Kasumi-1 (cell line): ENCODE measurements around the gene UBN1.

Source experiments
- DNase-seq, 2 experiments: peaks; one replicate each; lab custom pipeline; 2025; lab: John Stamatoyannopoulos, UW

Gene UBN1

DNA sequence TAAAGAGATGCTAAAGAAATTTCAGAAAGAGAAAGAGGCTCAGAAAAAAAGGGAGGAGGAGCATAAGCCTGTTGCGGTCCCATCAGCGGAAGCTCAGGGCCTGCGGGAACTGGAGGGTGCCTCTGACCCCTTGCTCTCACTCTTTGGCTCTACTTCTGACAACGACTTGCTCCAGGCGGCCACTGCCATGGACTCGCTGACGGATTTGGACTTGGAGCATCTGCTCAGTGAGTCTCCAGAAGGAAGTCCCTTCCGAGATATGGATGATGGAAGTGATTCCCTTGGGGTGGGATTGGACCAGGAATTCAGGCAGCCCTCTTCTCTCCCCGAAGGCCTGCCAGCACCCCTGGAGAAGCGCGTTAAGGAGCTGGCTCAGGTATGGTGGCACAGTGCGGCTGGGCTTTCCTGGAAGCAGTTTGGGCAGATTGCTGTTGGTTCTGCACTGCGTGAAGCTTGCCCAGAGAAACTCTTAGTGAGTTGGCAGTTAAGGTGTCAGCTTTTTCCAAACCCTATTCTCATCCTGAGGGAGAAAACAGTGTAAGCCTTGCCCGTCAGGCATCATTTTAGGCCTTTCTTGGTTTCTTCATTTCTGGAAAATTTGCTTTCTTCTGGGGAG, 13.6 kb downstream of the UBN1 start:
- DNase-seq = no peak

DNA sequence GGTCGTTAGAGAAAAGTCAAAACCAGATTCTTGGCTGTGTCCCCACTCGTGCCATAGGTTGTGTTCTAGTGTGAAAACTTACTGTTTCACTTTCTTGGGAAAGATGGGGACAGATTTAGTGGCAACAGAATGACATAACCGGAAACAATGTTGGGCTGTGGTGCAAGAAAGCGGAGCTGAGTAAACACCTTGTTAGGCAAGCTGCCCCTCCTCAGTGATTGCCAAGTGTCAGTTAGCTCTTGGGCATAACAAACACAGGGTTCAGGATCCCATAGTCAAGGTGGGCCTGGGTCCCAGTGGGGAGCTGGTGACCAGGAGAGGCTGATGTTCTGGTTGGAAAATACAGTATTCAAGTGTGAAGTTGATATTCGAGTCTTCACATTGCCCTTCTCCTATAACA, 15.4 kb downstream of the UBN1 start:
- no peak for DNase-seq

DNA sequence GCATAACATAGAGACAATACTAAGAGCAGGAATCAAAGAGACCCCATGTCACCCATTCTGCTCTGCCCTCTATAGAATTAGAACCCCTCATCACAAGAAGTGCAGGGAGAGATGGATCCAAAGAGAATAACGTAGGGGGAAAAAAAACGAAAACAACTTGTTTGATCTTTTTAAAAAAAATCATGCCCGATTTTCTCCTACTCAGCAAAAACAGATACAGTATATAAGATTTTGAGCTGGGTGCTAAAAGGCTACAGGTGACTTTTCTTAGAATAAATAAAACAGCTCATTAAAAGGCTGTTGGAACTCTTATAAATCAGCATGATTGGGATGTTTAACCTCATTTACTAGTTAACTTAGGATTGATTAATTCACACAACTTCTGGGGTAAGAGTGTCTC, 17.4 kb downstream of the UBN1 start:
- DNase-seq = no peak

- no peak for DNase-seq
These were observed 18.1 kb downstream of the UBN1 start for GRCh38 chr16:4865231-4865860.

GRCh38 chr16:4866586-4866985, 19.3 kb downstream of the UBN1 start:
- no peak for DNase-seq

- DNase-seq = no peak
These were observed 20.7 kb downstream of the UBN1 start for GRCh38 chr16:4868026-4868425.

DNA sequence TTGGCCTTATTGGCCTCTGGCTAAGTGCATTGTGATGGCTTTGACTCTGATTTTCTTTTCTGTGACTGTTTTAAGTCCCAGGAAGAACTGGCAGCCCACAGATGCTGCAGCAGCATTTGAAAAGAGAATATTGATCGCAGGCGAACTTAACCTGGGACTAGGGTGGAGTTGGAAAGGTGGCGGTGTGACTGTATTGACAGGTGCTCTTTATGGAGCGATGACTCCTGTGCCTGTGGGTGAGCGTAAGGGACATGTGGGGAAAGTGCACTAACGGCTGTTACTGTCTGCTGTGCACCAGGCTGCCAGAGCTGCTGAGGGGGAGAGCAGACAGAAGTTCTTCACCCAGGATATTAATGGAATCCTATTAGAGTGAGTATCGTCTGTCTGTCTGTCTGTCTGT, 21.3 kb downstream of the UBN1 start:
- DNase-seq = no peak

GRCh38 chr16:4869147-4869805, 22.0 kb downstream of the UBN1 start:
- no peak for DNase-seq

DNA sequence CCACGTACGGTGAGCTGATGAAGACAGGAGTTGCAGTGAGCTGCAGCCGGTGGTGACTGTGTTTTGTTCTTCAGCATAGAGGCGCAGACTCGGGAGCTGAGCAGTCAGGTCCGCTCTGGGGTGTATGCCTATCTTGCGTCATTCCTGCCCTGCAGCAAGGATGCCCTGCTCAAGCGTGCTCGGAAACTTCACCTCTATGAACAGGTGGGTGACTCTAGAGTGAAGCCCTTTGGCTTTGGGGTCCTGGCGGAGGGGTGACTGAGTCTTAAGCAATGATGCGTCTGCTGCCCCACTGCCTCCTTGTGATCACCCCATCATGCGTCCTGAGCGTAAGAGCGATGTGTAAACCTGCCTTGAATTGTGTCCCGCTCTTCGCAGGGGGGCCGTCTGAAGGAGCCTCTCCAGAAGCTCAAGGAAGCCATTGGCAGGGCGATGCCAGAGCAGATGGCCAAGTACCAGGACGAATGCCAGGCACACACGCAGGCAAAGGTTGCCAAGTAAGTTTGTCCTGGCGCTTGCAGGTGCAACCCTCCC, 22.9 kb downstream of the UBN1 start:
- DNase-seq = no peak

GRCh38 chr16:4871071-4871470, 23.8 kb downstream of the UBN1 start:
- no peak for DNase-seq

- no peak for DNase-seq
These were observed 25.8 kb downstream of the UBN1 start for GRCh38 chr16:4873091-4873490.

GRCh38 chr16:4874666-4875065, 27.4 kb downstream of the UBN1 start:
- DNase-seq = no peak

- DNase-seq = no peak
These were observed 29.5 kb downstream of the UBN1 start for GRCh38 chr16:4876646-4877379.

DNA sequence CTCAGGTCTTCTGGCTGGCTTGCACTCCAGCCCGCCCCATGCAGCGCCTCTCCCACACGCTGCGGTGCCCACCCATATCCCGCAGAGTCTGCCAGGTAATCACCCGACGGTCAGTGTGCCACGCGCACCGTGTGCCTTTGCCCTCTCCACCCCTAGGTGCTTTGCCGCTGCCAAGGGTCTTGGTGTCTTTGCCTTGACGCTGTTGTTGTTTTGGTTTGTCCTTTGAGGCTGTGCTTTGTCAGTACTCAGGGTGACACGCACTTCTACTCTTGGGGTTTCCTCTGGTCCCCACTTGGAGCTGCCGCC, 30.1 kb downstream of the UBN1 start:
- DNase-seq = no peak

- no peak for DNase-seq
These were observed 31.8 kb downstream of the UBN1 start for GRCh38 chr16:4879049-4879448.

DNA sequence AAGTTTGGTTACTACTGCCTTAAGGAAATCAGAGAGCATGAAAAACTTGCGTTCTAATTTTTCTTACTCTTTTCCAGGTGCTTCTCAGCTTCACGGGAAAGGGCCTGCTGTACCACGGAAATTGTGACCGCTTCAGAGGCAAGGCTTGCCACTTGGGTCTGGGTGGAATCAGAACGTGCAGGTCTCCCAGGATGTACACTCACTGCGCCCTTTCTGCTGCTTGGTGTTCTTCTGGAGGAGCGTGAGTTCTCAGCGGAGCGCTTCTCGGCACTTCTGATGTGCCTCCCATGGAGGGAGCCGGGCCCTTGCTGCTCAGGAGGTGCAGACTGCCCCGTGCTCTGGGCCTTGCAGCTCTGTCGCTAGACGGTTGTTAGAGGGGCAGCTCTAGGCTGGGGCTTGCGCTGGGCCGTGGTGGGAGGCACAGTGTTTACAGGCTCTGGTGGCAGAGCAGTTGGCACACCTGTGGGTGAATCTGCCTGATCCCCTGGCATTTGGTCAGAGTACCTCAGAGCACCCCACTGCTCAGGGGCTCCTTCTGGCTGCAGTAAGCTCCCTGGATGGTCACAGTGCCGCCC, 32.8 kb downstream of the UBN1 start:
- DNase-seq = no peak

- DNase-seq = no peak
These were observed 34.8 kb downstream of the UBN1 start for GRCh38 chr16:4882000-4882632.

GRCh38 chr16:4882633-4883285, 35.5 kb downstream of the UBN1 start:
- DNase-seq = no peak

DNA sequence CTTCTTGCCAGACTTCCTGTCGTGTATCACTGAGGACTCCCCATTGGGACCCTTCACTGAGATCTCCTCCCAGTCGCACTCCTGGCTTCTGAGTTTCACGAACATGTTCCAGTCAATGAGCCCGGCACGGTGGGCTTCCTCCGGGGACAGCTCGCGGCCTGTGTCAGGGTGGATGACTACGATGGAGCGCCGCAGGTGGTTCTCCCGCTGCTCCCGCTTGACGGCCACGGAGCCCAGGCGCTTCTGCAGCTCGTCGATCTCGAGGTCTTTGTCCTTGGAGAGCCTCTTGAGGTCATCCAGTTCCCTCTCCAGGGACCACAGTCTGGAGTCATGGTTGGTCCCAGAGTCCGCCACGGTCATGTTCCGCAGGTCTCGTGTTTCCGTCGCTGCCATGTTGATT, 36.2 kb downstream of the UBN1 start:
- DNase-seq = no peak

DNA sequence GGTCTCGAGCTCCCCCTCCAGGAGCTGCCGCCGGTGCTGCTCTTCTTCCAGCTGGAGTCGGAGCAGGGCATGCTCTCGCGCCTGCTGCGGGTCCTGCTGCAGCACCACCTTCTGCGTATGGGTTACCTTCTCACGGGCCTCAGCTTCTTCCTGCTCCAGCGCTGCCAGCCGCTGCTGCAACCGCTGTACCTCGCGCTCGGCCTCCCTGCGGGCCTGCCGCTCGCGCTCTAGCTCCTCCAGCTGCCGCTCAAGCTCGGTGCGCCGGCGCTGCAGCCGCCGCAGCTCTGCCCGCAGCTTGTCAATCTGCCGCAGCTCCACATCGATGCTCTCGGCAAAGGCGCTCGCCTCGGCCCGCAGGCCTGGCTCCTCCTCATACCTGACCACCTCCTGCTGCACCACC, 36.9 kb downstream of the UBN1 start:
- DNase-seq = no peak
